A673 (cell line): ENCODE measurements around the gene CAPZB.
"Not testable (repeated sequence)": the region's sequence is repeated elsewhere in the genome, so short reads cannot be mapped to it uniquely, and the experiment has no call there.

Experiments
- CTCF ChIP-seq: fragments of 300-800, 200-600 bp; sonication (generic); conservative IDR thresholded peaks from 2 replicates; pipeline ENCODE4 v1.5.1; 2017; ENCODE audit warnings: low read depth, mild to moderate bottlenecking, antibody characterized with exemption, low read length, moderate library complexity, mixed read lengths
- EZH2 ChIP-seq: fragments of 200-600 bp; sonication (generic); IDR thresholded peaks from 2 replicates; pipeline ENCODE4 v1.6.1; 2017; ENCODE audit warnings: borderline replicate concordance, low read depth, mild to moderate bottlenecking, mixed read lengths, antibody characterized with exemption, low read length; ENCODE audit not compliant: poor library complexity, severe bottlenecking

GRCh38 chr1:19509647-19510046, 24.3 kb upstream of the CAPZB start:
- not testable (repeated sequence) for TF ChIP-seq CTCF, EZH2
